VCaP (cell line): Measurements from ENCODE around the gene MUL1.
"Not testable (repeated sequence)": the region's sequence is repeated elsewhere in the genome, so short reads cannot be mapped to it uniquely, and the experiment has no call there.

ENCODE experiments used
- H3K27ac ChIP-seq: fragments of 450-650 bp; 2 replicates; pipeline ENCODE4 v1.5.1; 2017
- CTCF ChIP-seq: fragments of 450-650 bp; conservative IDR thresholded peaks from 2 replicates; pipeline ENCODE4 v1.5.1; 2017; ENCODE audit warnings: mild to moderate bottlenecking, moderate library complexity

The MUL1 gene

GRCh38 chr1:20530306-20530705 is 22.4 kb upstream of the MUL1 start:
- no peak for TF ChIP-seq CTCF
- no peak overlapping the region for H3K27ac ChIP-seq

- no peak overlapping the region for H3K27ac ChIP-seq
- TF ChIP-seq CTCF, result no peak
Measured at GRCh38 chr1:20528221-20528620, 20.3 kb upstream of the MUL1 start.

- TF ChIP-seq CTCF, result no peak
Measured at GRCh38 chr1:20526267-20526666, 18.3 kb upstream of the MUL1 start.

DNA sequence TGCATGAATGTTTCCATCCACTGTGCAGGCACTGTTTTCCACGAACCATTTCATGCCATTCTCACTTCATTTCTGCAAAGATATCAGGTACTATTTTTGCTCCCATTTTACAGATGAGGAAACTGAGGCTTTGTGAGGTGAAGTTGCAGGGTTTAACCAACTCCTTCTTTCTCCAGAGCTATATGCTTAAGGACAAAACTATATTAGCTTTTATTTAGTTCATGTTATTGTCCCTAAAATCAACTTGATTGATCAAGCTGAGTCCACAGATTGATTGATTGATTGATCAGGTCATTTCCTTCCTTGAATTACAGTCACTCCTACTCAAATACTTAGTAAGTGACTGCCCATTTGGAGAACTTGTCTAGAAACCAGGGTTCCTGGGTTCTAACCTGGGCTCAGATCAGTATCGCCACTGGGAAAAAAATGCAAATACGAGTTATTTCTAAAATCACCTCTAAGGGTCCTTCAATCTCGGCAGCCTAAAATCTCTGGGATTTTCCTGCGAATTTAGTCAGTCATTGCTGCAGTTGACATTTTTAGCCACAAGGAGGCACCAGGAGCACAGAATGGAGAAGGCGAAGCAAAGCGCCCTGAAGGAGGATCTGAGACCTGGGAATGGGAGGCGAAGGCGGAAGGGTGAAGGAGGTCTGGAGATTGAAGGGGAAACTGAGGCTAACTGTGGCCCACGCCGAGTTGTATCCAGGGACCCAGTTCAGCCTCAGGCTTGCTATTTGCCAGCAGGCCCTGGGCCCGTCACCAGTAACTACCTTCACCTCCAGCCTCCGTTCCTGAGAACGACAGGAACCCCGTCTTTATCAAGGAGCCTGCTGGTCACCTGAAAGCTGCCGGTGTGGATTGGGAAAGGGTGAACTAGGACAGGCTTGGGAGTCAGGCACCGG is 14.3 kb upstream of the MUL1 start:
- peak; percentile 94 for TF ChIP-seq CTCF
- no peak overlapping the region for H3K27ac ChIP-seq

More at GRCh38 chr1:20526267-20526666, 18.3 kb upstream of the MUL1 start:
- no peak overlapping the region for H3K27ac ChIP-seq

- H3K27ac ChIP-seq, result not testable (repeated sequence)
Measured at GRCh38 chr1:20519609-20520262, 11.8 kb upstream of the MUL1 start.

DNA sequence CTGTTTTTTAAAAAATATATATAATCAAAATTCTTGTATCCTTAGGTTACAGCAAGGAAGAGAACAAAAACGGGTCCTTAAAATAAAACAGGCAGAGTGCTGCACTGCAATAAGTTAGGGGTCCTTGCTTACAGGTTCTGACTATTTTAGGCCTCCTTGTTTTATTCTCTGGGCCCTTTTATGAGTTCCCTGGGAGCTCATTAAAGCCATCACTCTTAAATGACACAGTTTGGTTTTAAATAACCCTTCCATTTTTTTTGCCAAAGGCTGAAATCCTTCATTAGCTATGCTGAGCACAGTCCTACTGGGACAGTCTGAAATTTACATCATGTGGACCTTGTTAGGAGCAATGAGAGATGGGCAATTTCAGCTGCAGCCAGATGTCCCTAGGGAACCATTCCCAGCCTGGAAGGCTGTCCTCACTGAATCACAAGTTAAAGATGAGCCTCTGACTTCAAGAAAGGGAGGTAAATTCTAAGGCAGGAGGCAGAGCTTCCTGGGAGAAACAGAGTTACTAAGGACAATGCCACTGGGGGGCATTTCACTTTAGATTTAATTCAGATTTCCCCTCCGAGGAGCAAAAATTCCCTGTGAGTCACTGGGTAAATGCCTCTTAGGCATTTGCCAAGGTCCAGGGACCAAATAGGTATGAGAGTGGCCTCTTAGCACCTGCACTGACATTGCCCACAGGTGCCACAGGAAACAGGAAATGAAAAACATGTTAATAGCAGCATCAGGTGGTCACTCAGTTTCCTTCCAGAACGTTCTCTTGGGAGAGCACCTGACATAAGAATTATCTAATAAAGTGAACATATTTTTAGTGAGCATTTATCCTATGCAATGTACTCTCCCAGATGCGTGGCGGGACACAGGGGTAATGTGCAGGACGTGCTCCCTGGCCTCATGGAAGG is 3.8 kb upstream of the MUL1 start:
- no peak for TF ChIP-seq CTCF
- no peak overlapping the region for H3K27ac ChIP-seq

DNA sequence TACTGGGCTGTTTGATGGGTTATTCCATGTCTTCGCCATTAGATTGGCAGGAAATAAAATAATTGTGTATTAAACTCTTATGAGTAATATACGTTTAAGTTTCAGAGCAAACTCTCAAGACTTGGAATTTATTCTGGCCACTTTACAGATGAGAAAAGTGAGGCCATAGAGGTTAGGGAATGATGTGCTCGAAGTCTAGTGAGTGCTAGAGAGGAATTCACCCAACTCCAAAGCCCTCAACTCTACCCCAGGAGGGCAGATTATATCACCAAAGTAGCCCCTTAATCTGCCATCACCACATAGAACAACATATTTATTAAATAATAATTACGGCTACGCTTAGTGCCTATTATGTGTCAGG is 440 bp upstream of the MUL1 start:
- peak overlapping the region; percentile 74; the same call in 1 of the 2 replicates for H3K27ac ChIP-seq

More for the DNA sequence above, 440 bp upstream of the MUL1 start:
- no peak for TF ChIP-seq CTCF
